ENCODE results near the gene KCNMB2. TPM values are rescaled to one million over a fixed set of nuclear protein-coding genes. Genes with fewer than 3 reads are reported as not detected.
"Not testable (repeated sequence)": the region's sequence is repeated elsewhere in the genome, so short reads cannot be mapped to it uniquely, and the experiment has no call there.

Gene KCNMB2
- total RNA-seq, 1 donor from 2014 or later = not detected

GRCh38 chr3:178514401-178514800 is 21.8 kb upstream of the KCNMB2 start:
- Histone ChIP-seq H3K27ac (no peak overlapping the region), H3K27me3 (no peaks in the 10 kb centered on the region), H3K36me3 (no peaks in the 10 kb centered on the region), H3K4me1 (no peaks in the 10 kb centered on the region), H3K9me3 (no peaks in the 10 kb centered on the region), H3K4me3 (no peak overlapping the region)
- DNase-seq (ENCODE audit: low spot score in 2 of 2) = no peak
- no peak for TF ChIP-seq CTCF (IDR thresholded peaks at IDR 0.05)
- intact Hi-C loops (cut with DNase I) = no loop called here

GRCh38 chr3:178515076-178515744 is 21.0 kb upstream of the KCNMB2 start:
- H3K4me1 ChIP-seq; DNase-seq (ENCODE audit: low spot score in 2 of 2); H3K27me3 ChIP-seq; H3K36me3 ChIP-seq; H3K9me3 ChIP-seq; H3K27ac ChIP-seq; H3K4me3 ChIP-seq; intact Hi-C loops (cut with DNase I): not testable (repeated sequence)

GRCh38 chr3:178517665-178518334 is 18.4 kb upstream of the KCNMB2 start:
- TF ChIP-seq CTCF (IDR thresholded peaks at IDR 0.05) = no peak
- H3K9me3 ChIP-seq = no peaks in the 10 kb centered on the region
- intact Hi-C loops (cut with DNase I) = no loop called here

DNA sequence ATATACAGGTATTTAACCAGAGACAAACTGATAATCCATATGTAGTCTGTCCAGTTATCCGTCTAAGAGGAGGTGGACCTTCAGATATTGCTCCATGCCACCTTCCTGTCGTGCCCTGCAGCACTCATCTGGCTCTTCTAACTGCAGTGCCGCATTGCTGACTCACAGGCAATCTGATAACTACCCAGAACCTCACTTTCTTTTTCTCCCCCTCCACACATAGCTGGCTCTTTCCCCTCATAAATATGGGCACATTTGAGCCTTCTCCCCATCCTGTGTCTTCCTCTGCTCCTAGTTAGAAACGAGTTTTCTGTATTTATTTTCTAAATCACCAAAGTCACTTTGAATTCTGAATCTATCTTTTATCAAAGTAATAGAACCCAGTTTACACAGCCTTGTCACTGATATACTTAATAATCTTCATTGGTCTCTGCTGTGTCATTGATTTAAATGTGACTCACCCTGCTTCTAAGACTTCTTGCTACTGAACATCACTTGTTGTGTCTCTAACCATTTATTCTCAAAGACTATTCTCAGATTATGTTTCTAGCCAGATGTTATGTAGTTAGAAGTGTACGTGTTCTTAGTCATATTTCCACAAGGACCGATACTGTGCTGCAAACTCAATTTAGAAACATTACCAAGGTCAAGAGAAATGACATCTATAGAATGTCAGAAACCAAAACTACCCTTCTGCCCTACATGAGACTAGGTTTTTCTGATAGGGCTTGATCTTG is 17.4 kb upstream of the KCNMB2 start:
- Histone ChIP-seq H3K4me1 (no peaks in the 10 kb centered on the region), H3K9me3 (no peaks in the 10 kb centered on the region), H3K36me3 (no peaks in the 10 kb centered on the region), H3K4me3 (no peak overlapping the region), H3K27ac (no peak overlapping the region), H3K27me3 (no peaks in the 10 kb centered on the region)
- intact Hi-C loops (cut with DNase I) = no loop called here
- no peak for TF ChIP-seq CTCF (IDR thresholded peaks at IDR 0.05)
- DNase-seq (ENCODE audit: low spot score in 2 of 2) = no peak

More at GRCh38 chr3:178517665-178518334, 18.4 kb upstream of the KCNMB2 start:
- Histone ChIP-seq H3K36me3 (no peaks in the 10 kb centered on the region), H3K4me1 (no peaks in the 10 kb centered on the region), H3K4me3 (no peak overlapping the region), H3K27ac (no peak overlapping the region), H3K27me3 (no peaks in the 10 kb centered on the region)
- DNase-seq (ENCODE audit: low spot score in 2 of 2) = no peak

DNA sequence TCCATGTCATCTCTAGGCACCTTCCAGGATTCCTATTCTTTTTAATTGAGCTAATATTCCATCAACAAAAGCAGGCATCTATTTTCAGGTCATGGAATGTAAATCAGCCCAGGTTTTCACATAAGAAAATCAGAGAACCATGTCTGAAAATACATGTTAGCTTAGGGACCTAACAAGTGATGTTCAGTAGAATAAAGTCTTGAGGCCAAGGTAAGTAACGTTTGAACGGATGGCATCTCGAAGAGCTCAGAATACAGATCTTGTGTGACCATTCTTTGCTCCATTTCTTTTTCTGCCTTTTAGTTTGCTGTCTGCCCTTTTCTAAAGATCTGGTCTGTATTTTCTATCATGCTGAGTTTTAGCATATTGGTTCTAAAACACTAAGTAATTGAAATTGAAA is 16.5 kb upstream of the KCNMB2 start:
- H3K36me3 ChIP-seq = no peaks in the 10 kb centered on the region
- H3K4me1 ChIP-seq = no peaks in the 10 kb centered on the region
- H3K9me3 ChIP-seq = no peaks in the 10 kb centered on the region
- no peak overlapping the region for H3K27ac ChIP-seq
- intact Hi-C loops (cut with DNase I) = no loop called here
- no peak for TF ChIP-seq CTCF (IDR thresholded peaks at IDR 0.05)
- no peak overlapping the region for H3K4me3 ChIP-seq
- no peak for DNase-seq (ENCODE audit: low spot score in 2 of 2)
- no peaks in the 10 kb centered on the region for H3K27me3 ChIP-seq

GRCh38 chr3:178520451-178520850 is 15.8 kb upstream of the KCNMB2 start:
- no peak for TF ChIP-seq CTCF (IDR thresholded peaks at IDR 0.05)
- H3K27ac ChIP-seq = no peak overlapping the region
- intact Hi-C loops (cut with DNase I) = no loop called here
- H3K4me1 ChIP-seq = no peaks in the 10 kb centered on the region
- H3K27me3 ChIP-seq = no peaks in the 10 kb centered on the region
- H3K36me3 ChIP-seq = no peaks in the 10 kb centered on the region
- no peak overlapping the region for H3K4me3 ChIP-seq
- DNase-seq (ENCODE audit: low spot score in 2 of 2) = no peak
- no peaks in the 10 kb centered on the region for H3K9me3 ChIP-seq

Measured in ascending aorta (tissue), 2 donors.